ENCODE results near the gene DGKI. TPM values are rescaled to one million over a fixed set of nuclear protein-coding genes. Genes with fewer than 3 reads are reported as not detected.
A peak's percentile ranks its signal among the peaks of the same experiment; 100 is the strongest.

DGKI gene
- total RNA-seq, 4 donors from 2014 or later: 0.42 to 6.2 (median 2.0) TPM

GRCh38 chr7:137753948-137754851 is 92.6 kb downstream of the DGKI start:
- 27% methylated on average over 11 of the region's 11 CpGs for WGBS
- no peaks in the 10 kb centered on the region for H3K27me3 ChIP-seq
- DNase-seq (ENCODE audit: low spot score in 2 of 2): no peak
- TF ChIP-seq EP300 (IDR thresholded peaks at IDR 0.05) (no peak), POLR2A (IDR thresholded peaks at IDR 0.05) (no peak), POLR2AphosphoS5 (IDR thresholded peaks at IDR 0.05) (no peak)
- TF ChIP-seq, protein P1, sequence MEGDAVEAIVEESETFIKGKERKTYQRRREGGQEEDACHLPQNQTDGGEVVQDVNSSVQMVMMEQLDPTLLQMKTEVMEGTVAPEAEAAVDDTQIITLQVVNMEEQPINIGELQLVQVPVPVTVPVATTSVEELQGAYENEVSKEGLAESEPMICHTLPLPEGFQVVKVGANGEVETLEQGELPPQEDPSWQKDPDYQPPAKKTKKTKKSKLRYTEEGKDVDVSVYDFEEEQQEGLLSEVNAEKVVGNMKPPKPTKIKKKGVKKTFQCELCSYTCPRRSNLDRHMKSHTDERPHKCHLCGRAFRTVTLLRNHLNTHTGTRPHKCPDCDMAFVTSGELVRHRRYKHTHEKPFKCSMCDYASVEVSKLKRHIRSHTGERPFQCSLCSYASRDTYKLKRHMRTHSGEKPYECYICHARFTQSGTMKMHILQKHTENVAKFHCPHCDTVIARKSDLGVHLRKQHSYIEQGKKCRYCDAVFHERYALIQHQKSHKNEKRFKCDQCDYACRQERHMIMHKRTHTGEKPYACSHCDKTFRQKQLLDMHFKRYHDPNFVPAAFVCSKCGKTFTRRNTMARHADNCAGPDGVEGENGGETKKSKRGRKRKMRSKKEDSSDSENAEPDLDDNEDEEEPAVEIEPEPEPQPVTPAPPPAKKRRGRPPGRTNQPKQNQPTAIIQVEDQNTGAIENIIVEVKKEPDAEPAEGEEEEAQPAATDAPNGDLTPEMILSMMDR (IDR thresholded peaks at IDR 0.05): no peak
- no peak overlapping the region for H3K4me3 ChIP-seq
- peaks cover 13% of the 10 kb centered on the region for H3K4me1 ChIP-seq
- no peak overlapping the region for H3K27ac ChIP-seq
- H3K36me3 ChIP-seq: no peaks in the 10 kb centered on the region
- H3K9me3 ChIP-seq: no peaks in the 10 kb centered on the region

GRCh38 chr7:137753575-137753947 is 93.2 kb downstream of the DGKI start:
- 42% methylated on average over 3 of the region's 3 CpGs for WGBS
- H3K27me3 ChIP-seq: no peaks in the 10 kb centered on the region
- no peak for DNase-seq (ENCODE audit: low spot score in 2 of 2)
- TF ChIP-seq, protein P1 (IDR thresholded peaks at IDR 0.05): no peak
- TF ChIP-seq EP300 (IDR thresholded peaks at IDR 0.05) (no peak), POLR2AphosphoS5 (IDR thresholded peaks at IDR 0.05) (no peak), POLR2A (IDR thresholded peaks at IDR 0.05) (no peak)
- peaks cover 13% of the 10 kb centered on the region for H3K4me1 ChIP-seq
- no peaks in the 10 kb centered on the region for H3K36me3 ChIP-seq
- no peak overlapping the region for H3K4me3 ChIP-seq
- no peak overlapping the region for H3K27ac ChIP-seq
- no peaks in the 10 kb centered on the region for H3K9me3 ChIP-seq

- WGBS: 42% methylated on average over 4 of the region's 4 CpGs
- no peaks in the 10 kb centered on the region for H3K36me3 ChIP-seq
- no peak overlapping the region for H3K27ac ChIP-seq
- no peaks in the 10 kb centered on the region for H3K27me3 ChIP-seq
- no peaks in the 10 kb centered on the region for H3K9me3 ChIP-seq
- no peak overlapping the region for H3K4me3 ChIP-seq
- no peak for TF ChIP-seq POLR2A (IDR thresholded peaks at IDR 0.05)
- TF ChIP-seq, protein P1 (IDR thresholded peaks at IDR 0.05): no peak
- no peak for TF ChIP-seq EP300 (IDR thresholded peaks at IDR 0.05)
- no peak for TF ChIP-seq POLR2AphosphoS5 (IDR thresholded peaks at IDR 0.05)
- peaks cover 13% of the 10 kb centered on the region for H3K4me1 ChIP-seq
- no peak for DNase-seq (ENCODE audit: low spot score in 2 of 2)
Measured at GRCh38 chr7:137753067-137753466, 93.7 kb downstream of the DGKI start.

GRCh38 chr7:137751361-137752009 is 95.3 kb downstream of the DGKI start:
- Histone ChIP-seq H3K9me3 (no peaks in the 10 kb centered on the region), H3K27ac (no peak overlapping the region), H3K27me3 (no peaks in the 10 kb centered on the region), H3K36me3 (no peaks in the 10 kb centered on the region), H3K4me1 (peaks cover 13% of the 10 kb centered on the region), H3K4me3 (no peak overlapping the region)
- TF ChIP-seq POLR2AphosphoS5 (IDR thresholded peaks at IDR 0.05): no peak
- WGBS: 88% methylated on average over 6 of the region's 6 CpGs
- DNase-seq (ENCODE audit: low spot score in 2 of 2): no peak

DNA sequence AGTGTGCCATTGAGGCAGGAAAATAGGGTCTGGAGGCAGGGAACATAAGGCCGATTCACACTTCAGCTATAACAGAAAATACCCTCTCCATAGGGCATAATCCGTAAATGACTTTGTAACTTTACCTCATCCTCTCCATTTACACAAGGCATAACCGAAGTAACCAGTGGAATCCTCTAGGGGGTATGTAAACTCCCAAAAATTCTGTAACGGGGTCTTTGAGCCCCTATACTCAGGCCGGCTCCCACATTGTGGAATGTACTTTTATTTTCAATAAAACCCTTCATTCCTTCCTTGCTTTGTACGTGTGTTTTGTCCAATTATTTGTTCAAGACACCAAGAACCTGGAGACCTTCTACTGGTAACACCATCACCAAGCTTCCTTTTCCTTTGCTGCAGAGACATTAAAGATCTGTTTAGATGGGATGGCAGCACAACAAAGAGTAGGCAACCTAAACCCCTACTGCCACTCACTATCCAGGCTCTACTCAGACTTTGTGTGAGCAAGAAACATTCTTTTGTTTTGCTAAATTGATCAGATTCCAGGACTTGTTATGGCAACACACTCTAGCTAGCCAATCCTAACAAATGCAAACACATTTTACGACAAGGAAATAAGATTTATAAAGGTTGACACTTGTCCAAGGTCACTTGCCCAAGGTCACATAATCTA is 99.3 kb downstream of the DGKI start:
- Histone ChIP-seq H3K27ac (peak overlapping the region; percentile 5), H3K9me3 (no peaks in the 10 kb centered on the region), H3K4me1 (no peaks in the 10 kb centered on the region), H3K4me3 (no peak overlapping the region), H3K27me3 (no peaks in the 10 kb centered on the region), H3K36me3 (no peaks in the 10 kb centered on the region)
- no peak for TF ChIP-seq POLR2AphosphoS5 (IDR thresholded peaks at IDR 0.05)
- TF ChIP-seq, protein P1 (IDR thresholded peaks at IDR 0.05): no peak
- DNase-seq (ENCODE audit: low spot score in 2 of 2): no peak
- WGBS: 63% methylated on average over 7 of the region's 7 CpGs

Measured in suprapubic skin (tissue), 4 donors.